HG03108 (cell line): ENCODE results near the gene FASTKD1.

ENCODE experiments used
- ATAC-seq: cut with Tn5 transposase; IDR thresholded peaks from one replicate; pipeline ENCODE4 v1.9.1; 2021; ENCODE audit warnings: moderate library complexity; ENCODE audit not compliant: unreplicated experiment

FASTKD1 gene

GRCh38 chr2:169509955-169510354 is 63.7 kb downstream of the FASTKD1 start:
- no peak for ATAC-seq

DNA sequence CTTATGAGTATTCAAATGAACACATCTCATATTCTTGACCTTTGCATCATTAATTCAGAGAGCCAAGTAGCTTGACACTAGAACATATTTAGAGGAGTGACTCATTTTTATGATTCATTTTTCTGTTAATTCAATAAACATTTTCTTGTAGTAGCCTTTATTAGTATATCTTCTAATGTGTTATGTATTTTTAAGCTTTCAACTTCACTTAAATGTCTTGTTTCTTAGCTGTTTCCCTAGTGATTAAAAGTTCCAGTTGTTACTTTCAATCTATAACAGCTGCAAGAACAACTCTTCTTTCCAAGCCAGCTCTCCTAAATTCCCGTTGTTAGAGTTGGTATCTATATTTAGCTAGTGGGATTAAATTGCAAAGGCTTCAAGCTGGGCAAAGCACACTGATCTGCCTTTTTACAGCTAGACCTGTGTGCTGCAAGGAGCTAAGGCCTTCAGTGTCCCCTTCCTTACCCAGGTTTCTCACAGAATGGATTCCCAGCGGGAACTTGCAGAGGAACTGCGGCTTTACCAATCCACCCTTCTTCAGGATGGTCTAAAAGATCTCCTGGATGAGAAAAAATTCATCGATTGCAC is 64.3 kb downstream of the FASTKD1 start, which contains the start of gene KLHL41:
KLHL41 (plus strand) TSS at position 405 of the 588 bp plus-strand sequence; CDS start at position 482, 77 bp downstream.
- ATAC-seq: no peak

DNA sequence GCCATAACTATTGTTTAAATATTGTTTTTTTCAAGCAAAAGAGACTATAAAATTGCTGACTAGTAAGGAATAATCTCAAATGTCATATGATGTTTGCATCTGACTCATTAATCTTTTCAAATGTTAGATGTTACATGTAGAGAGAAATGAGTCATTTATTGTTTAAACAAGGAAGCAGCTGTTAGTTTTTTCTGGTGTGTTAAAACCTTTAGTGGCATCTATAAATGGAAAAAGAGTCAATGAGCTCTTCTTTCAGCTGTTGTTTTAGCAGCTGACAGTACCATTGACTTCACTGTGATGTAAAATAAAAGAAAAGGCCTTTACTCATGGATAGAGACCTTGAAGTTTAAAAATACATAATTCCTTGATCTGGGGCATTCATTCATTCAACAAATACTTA is 66.0 kb downstream of the FASTKD1 start:
- no peak for ATAC-seq

GRCh38 chr2:169504651-169505050 is 69.0 kb downstream of the FASTKD1 start:
- ATAC-seq: no peak

- no peak for ATAC-seq
These were observed 78.2 kb downstream of the FASTKD1 start for GRCh38 chr2:169495310-169495928.

DNA sequence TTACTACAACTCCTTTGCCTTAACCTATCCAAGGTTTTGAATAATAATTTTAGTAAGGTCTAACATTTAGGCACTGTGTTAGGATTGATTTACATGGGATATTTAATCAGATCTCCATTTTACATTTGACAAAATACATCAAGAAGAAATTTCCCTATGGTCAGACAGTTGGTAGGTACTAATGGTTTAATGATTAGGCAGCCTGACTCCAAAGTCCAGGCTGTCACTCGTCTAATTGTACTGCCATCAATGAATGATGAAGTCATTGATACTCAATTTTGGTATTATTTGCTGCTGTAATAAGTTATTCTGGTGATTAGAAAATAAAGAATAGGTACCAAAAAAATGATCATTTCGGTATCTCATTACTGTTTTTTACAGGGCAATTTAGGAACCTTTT is 80.3 kb downstream of the FASTKD1 start:
- ATAC-seq: no peak

DNA sequence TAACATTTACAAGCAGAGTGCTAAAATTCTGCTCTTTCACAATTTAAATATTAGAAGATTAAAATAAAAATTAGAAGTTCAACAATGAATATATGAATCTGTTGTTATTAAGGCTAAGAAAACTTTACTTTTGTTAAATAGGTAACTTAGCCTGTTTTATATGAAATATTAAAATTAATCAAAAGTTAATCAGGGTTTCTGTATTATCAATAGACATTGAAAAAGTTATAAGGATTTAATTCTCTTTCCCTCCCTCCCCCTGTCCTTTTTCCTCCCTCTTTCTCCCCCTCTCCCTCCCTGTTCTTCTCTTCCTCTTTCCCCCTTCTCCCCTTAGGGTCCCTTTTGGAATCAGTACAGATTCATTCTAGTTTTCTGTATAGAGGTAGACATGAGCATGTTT is 82.3 kb downstream of the FASTKD1 start:
- no peak for ATAC-seq

DNA sequence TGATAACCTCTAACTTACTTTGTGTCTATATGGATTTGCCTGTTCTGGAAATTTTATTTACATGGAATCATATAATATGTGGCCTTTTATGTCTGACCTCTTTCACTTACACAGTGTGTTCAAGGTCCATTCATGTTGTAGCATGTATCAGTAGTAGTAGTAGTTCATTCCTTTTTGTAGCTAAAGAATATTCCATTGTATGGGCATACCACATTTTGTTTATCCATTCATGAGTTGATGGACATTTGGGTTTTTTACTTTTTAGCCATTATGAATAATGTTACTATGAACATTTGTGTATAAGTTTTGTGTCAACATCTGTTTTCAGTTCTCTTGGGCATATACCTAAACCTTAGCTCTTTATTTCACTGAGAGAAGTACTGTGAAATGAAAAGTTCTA is 82.8 kb downstream of the FASTKD1 start:
- no peak for ATAC-seq

- ATAC-seq: no peak
These were observed 87.2 kb downstream of the FASTKD1 start for GRCh38 chr2:169486487-169486886.

DNA sequence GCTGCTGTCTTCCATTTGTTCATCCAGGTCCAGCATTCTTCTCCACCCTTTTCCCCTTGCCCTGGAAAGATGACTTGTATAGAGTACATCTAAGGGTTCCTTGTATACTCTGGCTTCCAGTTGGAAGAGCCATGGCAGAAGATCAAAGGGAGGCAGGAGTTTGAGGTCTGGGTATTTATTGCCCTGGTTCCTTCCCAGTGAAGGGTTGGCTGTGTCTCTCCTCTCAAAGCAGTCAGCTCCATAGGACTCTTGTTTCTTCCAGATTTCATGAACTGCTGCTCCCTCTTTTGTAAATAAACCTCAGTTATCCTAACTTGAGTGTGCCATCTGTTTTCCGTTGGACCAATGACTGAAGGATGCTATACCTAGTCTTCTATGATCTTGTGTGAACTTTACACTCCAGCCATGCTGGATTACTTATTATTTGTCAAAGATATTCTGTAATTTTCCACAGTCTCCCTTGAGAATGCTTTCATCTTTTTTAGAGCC is 88.0 kb downstream of the FASTKD1 start:
- ATAC-seq: no peak

DNA sequence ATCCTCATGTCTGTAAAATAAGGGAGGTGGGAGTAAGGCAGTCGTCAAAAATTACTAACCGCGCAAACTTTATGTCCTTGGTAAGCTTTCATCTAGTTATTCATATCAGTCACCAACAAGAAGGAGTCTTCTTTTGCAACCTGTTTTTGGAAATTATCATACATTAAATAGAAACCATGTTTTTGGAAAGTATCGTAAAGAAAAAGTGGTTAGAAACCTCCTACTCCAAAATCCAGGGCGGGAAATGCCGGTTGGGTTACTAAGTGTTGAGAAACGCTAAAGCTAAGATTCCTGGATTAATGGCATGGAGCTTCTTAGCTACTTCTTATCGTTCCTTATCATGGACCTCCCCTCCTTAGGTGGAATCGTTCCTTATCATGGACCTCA is 93.6 kb downstream of the FASTKD1 start:
- ATAC-seq: no peak
